GM18868 (cell line): ENCODE measurements around the gene RBM6.
"Not testable (repeated sequence)": the region's sequence is repeated elsewhere in the genome, so short reads cannot be mapped to it uniquely, and the experiment has no call there.

Source experiments
- ATAC-seq: cut with Tn5 transposase; IDR thresholded peaks from one replicate; pipeline ENCODE4 v1.9.1; 2021; ENCODE audit warnings: mild to moderate bottlenecking, moderate library complexity; ENCODE audit not compliant: unreplicated experiment

RBM6 gene, protein sequence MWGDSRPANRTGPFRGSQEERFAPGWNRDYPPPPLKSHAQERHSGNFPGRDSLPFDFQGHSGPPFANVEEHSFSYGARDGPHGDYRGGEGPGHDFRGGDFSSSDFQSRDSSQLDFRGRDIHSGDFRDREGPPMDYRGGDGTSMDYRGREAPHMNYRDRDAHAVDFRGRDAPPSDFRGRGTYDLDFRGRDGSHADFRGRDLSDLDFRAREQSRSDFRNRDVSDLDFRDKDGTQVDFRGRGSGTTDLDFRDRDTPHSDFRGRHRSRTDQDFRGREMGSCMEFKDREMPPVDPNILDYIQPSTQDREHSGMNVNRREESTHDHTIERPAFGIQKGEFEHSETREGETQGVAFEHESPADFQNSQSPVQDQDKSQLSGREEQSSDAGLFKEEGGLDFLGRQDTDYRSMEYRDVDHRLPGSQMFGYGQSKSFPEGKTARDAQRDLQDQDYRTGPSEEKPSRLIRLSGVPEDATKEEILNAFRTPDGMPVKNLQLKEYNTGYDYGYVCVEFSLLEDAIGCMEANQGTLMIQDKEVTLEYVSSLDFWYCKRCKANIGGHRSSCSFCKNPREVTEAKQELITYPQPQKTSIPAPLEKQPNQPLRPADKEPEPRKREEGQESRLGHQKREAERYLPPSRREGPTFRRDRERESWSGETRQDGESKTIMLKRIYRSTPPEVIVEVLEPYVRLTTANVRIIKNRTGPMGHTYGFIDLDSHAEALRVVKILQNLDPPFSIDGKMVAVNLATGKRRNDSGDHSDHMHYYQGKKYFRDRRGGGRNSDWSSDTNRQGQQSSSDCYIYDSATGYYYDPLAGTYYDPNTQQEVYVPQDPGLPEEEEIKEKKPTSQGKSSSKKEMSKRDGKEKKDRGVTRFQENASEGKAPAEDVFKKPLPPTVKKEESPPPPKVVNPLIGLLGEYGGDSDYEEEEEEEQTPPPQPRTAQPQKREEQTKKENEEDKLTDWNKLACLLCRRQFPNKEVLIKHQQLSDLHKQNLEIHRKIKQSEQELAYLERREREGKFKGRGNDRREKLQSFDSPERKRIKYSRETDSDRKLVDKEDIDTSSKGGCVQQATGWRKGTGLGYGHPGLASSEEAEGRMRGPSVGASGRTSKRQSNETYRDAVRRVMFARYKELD

DNA sequence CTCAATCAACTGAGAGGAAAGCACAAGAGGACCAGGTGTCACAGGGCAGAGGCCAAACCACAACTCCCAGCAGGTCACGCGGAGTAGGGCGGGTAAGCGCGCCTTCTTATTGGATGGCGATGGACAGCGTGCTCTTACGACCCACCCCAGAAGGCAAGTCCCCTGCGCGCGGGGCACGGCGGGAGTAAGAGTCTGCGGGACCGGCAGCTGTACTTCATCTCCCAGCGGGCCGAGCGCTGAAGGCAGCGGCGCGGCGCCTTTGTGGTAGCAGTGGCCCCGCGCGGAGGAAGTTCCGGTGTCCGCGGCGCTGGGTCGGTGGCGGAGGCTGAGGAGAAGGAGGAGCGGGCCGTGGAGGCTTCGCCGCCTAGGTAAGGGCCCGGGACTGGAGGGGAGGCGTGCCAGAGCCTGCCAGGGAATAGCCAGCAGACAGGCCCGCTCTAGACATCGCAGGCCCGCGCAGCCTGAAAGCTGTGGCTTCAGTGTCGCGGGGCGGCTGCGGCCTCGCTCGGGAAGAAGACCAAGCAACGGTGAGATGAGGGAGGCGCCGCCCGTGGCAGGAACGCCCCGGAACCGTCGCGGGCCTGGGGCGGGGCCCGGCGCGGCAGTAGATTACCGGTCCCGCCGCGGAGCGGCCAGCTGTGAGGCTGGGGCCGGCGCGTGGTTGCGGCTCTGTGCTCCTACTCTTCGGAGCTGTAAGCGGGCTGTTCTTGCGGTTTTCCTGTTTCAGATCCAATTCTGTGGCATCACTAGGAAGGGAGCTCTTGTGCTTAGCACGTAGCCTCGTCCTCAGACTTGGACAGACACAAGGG lies at the start of gene RBM6:
RBM6 (plus strand) TSS at position 293 of the 809 bp plus-strand sequence. CDS start 22,492 bp downstream, outside the sequence.
- peak; percentile 91 for ATAC-seq

DNA sequence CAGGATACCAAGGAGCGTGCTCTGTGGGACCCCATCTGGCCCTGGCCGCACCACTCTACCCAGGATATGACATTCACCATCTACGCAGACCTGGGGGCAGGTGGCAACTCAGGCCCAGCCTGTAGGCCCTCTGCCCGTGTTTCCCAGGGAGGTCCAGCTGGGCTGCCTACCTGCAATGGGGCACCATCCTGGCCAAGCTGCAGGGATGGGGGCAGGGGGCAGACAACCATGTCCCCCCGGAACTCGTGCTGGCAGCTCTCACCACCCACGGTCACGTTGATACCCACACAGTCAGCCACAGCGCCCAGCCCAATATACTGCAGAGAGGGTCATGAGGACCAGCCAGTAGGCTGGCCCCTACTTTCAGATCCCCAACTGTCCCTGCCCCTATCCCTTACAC lies 44.2 kb upstream of the RBM6 start:
- ATAC-seq = no peak

DNA sequence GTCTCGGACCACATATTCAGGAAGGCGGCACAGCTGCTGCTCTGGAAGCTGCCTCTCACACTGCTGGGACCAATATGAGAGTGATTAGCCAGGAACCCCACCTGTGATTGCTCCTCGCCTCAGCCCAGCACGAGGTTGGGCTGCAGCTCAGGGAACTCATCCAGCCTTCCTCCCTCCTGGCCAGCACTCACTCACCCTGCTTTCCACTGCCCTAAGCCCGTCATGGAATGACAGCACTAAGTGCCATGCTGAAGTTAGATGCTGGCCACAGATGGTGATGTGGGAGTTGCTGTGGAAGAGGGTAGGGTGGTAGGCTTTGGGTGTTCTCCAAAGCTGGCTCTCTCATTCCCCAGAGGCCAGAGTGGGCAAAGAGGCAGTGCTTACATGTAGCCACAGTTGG lies 43.6 kb upstream of the RBM6 start:
- ATAC-seq = no peak

DNA sequence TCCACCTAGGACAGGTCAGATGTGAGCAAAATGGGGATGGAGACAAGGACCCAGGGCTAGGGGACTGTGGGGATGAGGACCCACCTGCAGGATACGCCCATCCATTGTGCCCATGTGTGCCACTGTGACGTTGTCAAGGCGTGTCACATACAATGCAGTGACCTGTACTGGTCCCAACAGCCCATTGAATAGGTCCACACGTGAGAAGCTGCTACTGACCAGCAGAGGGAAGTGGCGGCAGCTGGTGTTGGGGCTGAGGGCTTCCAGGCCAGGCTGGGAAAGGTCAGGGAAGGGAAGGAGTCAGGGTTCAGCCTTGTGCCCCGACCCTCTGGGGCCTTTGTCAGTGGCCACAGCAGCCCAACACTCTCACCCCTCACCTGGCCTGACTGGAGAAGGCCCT lies 41.0 kb upstream of the RBM6 start:
- no peak for ATAC-seq

DNA sequence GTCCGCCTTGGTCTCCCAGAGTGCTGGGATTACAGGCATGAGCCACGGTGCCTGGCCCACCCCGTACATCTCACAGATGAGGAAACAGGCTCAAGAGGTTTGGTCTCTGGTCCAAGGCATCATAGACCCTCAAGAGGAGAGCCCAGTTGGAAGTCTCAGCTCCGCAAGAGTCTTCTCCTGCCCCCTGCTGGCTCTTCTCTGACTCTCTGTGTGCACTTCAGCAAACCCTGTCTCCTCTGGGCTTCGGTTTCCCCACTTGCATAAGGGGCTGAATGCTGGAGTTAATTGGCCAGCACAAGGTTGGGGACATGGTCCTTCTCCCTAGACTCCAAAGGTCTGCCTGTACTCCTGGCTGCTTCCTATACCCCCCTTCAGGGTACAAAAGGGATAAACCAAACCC lies 40.1 kb upstream of the RBM6 start:
- no peak for ATAC-seq

DNA sequence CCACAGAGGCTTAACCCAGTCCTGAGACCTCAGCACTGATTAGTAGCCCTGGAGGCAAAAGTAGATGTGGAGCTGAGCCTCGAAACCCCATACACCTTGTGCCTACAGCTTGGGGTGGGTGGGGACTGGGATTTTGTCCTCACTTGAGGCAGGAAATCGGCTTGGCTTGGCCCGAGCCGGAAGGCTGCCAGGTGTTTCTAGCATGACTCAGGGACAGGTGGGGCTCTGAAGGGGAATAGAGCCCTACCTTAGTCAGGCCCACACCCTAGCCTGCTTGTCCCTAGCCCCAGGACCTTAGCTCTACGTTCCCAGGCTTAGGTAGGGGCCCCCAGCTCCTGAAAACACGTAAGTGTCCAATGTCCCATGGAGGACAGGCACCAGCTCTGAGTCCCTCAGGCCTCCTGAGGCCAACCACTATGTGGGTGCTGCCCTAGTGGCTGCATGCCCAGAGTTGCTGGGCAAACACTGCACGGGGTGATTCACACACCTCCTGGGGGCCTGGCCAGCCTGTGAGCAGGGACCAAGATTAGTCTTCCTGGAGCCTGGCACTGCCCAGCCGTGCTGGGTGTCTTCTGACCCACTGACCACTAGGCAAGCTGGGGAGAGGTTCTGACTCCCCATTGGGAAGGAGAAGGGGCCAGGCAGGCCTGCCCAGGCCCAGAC lies 39.3 kb upstream of the RBM6 start:
- ATAC-seq = no peak

DNA sequence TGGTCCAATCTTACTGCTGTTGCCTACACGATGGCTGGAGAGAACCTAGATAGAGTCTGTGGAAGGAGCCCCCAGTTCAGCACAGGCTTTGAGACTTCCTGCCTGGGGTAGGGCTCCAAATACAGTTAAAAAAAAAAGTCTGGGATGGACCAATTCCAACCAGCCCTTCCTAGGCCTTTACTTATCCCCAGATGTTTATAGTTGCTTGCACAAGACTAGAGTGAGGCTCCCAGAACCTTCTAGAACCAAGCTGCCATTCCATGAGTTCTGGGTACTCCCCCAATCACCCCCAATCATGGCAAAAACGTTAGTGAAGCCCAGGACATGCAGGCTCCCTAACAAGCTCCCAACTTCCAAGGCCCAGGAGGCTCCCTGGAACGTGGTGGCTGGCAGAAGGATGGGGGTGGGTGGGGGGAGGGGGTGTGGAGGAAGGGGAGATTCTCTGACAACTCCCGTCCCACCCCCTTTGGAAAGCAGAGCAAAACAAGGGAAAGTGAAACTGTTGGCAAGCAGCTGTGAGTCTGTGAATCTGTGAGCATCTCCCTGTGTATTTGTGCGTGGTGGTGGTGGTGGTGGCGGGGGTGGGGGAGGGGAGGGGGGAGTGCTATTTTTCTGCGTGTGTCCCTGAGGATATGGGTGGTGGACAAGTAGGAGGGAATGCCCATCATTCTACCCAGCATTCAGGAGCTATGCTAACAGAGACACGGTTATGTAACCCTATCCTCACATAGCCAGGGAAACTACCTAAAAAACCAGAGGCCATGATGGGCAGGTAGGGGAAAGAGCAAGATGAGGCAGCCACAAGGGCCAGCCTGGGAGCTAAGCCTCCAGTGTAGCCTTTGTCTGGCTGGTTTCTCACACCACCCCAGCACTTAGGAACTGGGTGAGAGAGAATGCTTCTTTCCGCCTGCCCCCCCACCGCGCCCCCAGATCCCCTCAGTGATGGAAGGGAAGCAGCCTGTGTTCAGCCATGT lies 38.3 kb upstream of the RBM6 start:
- ATAC-seq = no peak

DNA sequence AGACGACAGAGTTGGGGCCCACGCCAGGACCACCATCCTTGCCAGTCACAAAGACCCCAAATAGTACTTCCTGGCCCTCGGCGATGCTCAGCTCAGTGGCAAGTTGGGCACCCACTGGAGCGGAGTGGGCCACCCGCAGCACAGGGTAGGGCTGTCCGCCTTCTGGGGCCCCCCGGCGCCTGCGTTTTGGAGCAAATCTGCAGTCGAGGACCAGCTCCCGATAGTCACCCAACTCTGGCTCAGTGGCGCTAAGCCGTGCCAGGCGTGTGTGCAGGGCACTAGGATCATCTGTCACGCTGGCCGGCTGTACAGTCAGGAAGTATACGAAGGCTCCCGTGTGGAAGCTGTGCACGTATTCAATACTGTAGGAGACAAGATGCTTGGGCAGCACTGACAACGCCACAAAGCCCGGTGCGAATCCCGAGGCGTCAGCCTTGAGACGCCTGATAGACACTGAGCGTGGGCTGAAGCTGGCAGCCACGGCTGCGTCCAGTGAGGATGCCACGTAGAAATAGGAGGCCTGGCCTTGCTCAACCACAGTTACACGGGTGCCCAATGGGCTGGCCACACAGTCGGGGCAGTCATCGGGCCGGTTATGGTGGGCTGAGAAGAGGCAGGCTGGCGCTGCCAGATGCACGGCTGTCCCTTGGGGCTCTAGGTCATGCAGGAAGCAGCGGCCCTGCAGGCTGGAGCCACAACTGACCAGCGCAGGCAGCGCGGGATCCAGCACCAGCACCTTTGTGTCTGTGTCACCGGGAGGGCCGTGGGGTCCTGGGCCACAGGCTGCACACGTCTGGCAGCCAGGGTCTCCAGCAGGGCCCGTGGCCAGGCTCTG lies 37.2 kb upstream of the RBM6 start:
- no peak for ATAC-seq

DNA sequence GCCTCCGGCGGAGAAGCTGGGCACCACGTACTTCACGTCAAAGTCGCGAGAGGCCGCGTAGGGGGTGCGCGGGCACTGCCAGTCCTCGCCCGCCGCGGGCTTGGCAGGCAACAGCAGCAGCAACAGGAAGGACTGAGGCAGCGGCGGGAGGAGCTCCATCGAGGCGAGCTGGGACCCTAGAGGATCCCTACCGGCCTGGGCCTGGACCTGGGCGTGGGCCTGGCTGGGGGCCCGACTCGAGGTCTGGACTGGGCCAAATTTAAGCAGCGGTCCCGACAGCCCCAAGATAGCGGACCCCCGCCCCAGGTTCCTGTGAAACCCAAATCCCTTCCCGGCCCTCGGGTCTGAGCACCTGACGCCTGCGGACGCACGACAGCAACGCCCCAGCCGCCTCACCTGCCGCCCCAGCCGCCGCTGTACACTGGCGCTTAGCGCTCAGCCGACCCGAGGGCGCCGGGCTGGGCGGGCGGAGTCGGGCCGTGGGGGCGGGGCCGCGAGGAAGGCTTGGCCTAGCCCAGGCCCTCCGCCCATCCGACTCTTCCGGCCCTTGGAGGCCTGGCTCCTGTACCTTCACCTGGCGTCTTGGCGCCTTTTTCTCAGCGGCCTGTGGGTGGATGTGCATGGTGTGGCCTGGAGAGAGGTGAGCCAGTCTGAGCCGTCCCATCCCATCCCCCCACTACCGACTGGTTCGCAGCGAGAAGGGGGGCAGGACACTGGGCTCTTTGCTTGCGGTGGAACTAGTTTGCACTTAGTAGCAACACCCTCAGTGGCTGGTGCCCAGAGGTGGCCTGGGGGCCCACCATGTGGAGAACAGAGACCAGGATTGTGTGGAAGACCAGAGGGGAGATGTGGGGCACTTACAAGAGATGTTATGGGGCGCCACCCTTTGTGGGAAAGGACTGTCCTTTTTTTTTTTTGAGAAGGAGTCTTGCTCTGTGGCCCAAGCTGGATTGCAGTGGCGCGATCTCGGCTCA lies 36.2 kb upstream of the RBM6 start, which contains the start of gene MST1R:
MST1R (minus strand) TSS at position 423 of the 974 bp plus-strand sequence; CDS start at position 159, 264 bp downstream.
- peak; percentile 76 for ATAC-seq

DNA sequence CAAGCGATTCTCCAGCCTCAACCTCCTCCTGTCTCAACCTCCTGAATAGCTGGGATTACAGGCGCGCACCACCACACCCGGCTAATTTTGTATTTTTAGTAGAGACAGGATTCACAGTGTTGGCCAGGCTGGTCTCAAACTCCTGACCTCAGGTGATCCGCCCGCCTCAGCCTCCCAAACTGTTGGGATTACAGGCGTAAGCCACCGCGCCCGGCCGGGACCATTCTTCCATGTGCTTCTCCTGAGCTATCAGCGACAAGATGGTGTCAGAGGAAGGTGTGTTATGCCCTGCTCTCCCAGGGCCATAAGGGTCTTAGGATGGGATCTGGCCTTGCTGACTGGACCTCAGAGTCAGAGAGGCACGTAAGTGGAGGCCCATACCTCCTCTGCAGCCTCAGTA lies 35.5 kb upstream of the RBM6 start:
- not testable (repeated sequence) for ATAC-seq

DNA sequence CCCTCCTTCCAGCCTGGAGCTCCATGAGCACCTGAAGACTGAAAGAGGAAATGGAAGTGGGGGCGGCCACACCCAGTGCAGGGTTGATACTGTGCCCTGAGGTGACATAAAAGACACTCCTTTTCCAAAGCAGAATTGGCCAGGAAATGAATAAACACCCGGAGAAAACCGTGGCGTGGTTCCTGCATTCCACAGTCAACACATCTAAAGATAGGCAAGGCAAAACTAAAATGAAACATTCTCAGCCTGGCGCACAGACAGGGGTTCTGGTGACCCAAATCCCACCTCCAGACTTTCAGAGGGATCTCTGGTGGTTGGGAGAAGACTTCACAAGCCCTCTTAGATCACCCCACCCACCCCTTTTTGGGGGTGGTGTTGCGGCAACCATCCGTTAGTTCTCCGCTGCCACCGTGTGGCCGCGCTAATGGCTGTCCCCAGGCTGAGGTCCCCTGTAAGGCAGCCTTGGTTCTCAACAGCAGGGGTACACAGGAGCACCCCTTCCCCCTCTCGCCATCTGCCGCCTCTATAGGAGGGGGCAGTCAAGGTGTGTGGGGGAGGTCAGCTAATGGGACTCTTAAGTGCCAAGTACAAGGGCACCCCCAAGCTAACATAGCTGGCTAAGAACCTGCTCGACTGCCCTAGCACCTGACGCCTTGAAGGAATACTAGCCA lies 33.7 kb upstream of the RBM6 start:
- ATAC-seq = no peak

DNA sequence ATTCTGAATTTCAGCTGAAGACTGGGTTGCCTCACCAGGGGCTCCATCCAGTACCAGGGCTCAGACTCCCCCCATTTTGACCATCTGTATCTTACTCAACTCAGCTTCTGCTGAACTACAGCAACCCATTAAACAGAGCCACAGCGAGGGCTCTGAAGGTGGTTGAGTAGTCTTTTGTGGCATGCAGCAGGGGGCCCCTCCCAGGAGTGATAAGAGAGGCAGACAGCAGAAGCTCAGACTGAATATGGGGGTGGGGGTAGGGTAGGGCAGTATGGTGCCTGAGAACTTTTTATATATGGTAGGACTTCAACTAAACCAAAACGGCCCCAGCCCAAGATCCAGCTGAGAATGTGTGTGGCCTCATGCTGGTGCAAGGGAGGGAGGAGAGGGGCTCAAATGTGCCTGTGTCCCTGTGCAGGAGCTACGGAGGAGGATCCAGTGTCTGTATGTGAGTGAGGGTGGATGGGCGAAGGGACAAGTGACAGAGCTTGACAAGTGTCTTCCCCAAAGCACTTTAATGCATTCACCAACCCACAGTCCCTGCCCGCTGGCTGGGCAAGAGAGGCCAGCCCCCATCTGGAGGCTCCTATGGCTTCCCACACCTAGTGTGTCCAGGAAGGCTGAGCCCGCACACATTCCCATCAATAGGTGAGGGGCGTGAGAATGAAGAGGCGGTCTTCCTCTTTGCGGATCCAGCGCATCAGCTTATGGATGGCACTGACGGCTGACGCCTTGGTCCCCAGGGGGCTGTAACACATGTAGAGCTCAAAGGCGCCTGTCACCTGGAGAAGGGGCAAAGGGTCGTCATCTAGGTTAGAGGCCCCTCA lies 31.4 kb upstream of the RBM6 start:
- no peak for ATAC-seq

DNA sequence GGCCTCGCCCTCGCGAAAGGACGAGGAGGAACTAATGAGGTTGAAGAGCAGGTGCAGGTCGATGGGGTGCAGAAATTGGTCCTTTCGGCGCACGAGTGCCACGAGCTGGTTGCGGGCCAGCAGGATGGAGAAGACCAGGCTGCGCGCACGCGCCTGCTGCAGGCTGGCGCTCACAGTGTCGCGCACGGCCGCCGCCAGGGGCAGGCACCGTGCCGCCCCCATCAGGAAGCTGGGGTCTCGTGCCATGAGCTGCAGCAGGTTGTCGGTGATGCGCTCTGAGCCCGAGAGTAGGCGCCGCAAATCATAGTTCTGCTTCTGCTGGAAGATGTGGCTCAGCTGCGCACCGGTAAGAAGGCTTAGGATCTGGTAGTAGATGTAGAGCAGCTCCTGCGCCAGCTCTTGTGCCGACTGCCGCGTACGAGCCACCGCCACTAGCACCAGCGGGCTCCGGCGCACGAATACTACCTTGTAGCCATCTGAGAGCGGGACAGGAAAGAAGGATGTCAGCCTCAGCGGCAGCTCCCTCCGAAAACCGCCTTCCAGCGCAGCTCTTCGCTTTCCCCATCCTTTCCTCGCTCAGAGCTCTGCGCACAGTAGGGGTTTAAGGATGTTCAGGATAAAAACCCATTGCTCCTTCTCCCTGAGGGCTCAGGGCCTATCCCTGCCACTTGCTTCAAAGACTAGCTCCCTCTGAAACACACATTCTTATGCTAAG lies 29.4 kb upstream of the RBM6 start:
- ATAC-seq = no peak

DNA sequence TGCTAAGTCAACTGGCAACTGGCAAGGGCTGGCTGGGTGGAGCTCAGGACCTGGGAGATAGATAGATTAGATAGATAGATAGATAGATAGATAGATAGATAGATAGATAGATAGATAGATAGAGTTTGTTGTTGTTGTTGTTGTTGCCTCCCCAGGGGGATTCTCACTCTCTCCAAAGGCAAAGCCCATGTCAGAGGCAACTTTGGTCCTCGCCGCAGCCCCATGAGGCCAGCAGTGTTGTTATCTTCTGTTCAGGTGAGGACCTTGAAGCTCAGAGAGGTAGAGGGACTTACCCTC lies 28.9 kb upstream of the RBM6 start:
- no peak for ATAC-seq

DNA sequence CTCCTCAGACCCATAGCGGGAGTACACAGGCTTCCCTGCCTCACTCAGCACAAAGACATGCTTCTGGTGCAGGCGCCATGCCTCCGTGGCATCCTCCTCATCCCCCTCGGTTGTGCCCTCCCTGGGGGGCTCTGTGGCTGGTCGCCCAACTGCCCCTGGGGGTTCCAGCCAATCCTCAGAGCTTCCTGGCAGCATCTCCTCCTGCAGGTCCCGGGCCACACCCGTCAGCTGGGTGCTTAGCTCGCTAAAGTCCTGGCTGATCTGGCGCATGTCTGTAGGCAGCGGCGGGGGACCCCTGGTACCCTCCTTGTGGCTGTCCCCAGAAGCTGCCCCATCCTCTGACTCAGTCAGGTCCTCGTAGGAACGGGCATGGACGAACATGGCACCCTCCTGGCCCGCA lies 28.3 kb upstream of the RBM6 start:
- ATAC-seq = no peak
